Neural progenitor cell (in vitro differentiated cells): ENCODE measurements around the gene SRGAP3.

Source experiments
- CTCF ChIP-seq: fragments of 200-600 bp; sonication (generic); IDR thresholded peaks from 2 replicates; pipeline ENCODE4 v1.5.1; 2017; ENCODE audit warnings: antibody characterized with exemption, mild to moderate bottlenecking
- EZH2 ChIP-seq: fragments of 200-600 bp; sonication (generic); IDR thresholded peaks from 2 replicates; pipeline ENCODE4 v1.6.1; 2017; ENCODE audit warnings: antibody characterized with exemption, mild to moderate bottlenecking, moderate library complexity

GRCh38 chr3:9098716-9099675 is 150.4 kb downstream of the SRGAP3 start:
- TF ChIP-seq CTCF (no peak), EZH2 (no peak)
